ENCODE data around the gene PLEKHF1.

The PLEKHF1 gene

DNA sequence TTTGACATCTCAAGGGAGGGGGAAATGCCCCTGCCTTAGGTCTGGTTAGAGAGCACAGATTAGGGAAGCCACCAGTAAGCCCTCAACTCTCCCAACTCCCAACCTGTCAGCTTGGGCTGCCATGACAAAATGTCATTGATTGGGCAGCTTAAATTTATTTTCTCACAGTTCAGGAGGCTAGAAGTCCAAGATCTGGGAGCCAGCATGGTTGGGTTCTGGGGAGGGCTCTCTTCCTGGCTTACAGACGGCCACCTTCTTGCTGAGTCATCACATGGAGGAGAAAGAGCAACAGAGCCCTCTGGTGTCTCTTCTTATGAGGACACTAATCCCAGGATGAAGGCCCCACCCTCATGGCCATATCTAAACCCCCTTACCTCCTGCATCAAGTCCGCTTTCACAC, 25.6 kb downstream of the PLEKHF1 start:
- no peaks in the 10 kb centered on the region for H3K27me3 Mint-ChIP-seq
- no peak overlapping the region for H3K4me3 Mint-ChIP-seq
- peak overlapping the region; percentile 80 for H3K27ac Mint-ChIP-seq
- peaks cover 5% of the 10 kb centered on the region for H3K9me3 Mint-ChIP-seq
- H3K36me3 Mint-ChIP-seq (ENCODE audit: low read depth), result peaks cover 9% of the 10 kb centered on the region
- H3K4me1 Mint-ChIP-seq (ENCODE audit: low read depth), result peaks cover 47% of the 10 kb centered on the region

DNA sequence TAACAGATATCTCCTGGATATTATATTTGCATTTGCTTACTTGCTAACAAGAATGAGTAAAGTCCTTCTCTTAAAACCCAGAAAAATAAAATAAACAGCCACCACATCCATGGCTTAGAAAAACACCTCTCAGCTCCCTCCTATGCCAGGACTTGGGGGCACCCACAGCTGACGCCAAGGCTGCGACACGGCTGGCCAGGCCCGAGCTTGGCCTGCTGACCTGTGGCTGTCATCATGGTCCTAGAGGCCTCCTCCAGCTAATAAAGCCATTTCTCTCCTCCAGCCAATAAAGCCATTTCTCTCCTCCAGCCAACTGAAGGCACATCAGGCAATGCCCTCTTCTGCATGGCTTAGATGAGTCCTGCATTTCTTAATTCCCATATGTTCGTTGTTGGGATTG, 28.9 kb downstream of the PLEKHF1 start:
- Mint-ChIP-seq H3K9me3 (peaks cover 5% of the 10 kb centered on the region), H3K4me1 (ENCODE audit: low read depth) (peaks cover 21% of the 10 kb centered on the region), H3K4me3 (no peak overlapping the region), H3K27me3 (no peaks in the 10 kb centered on the region), H3K27ac (no peak overlapping the region), H3K36me3 (ENCODE audit: low read depth) (peaks cover 9% of the 10 kb centered on the region)

DNA sequence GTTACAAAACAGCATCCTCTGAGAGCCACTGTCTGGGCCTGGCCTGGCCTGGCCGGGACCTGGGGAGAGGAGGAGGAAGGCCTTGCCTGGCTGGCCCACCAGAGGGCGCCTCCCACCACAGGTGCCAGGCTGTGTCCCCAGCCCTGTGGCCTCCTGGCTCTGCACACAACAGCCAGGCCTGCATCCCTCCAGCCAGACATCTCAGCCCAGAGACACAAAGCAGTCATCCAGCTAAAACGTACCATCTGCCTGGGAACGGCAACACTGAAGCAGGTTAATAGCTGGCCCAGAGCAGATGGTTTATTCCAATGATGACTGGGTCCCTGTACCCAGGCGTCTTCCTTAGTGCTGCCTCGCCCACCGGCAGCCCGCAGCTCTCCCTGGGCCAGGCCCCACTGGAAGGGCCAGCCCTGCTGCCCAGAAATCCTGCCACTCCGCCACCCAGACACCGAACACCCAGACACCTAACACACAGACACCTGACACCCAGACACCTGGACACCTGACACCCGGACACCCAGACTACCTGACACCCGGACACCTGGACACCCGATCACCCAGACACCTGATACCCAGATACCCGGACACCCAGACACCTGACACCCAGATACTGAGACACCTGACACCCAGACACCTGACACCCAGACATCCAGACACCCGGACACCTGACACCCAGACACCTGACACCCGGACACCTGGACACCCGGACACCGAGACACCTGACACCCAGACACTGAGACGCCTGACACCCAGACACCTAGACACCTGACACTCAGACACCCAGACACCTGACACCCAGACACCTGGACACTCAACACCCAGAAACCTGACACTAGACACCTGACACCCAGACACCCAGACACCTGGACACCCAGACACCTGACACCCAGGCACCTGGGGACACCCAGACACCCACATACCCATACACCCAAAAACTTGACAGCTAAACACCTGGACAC, 29.7 kb downstream of the PLEKHF1 start:
- peaks cover 3% of the 10 kb centered on the region for H3K36me3 Mint-ChIP-seq (ENCODE audit: low read depth)
- peaks cover 16% of the 10 kb centered on the region for H3K4me1 Mint-ChIP-seq (ENCODE audit: low read depth)
- H3K27me3 Mint-ChIP-seq, result no peaks in the 10 kb centered on the region
- H3K27ac Mint-ChIP-seq, result no peak overlapping the region
- H3K9me3 Mint-ChIP-seq, result no peaks in the 10 kb centered on the region
- H3K4me3 Mint-ChIP-seq, result no peak overlapping the region

DNA sequence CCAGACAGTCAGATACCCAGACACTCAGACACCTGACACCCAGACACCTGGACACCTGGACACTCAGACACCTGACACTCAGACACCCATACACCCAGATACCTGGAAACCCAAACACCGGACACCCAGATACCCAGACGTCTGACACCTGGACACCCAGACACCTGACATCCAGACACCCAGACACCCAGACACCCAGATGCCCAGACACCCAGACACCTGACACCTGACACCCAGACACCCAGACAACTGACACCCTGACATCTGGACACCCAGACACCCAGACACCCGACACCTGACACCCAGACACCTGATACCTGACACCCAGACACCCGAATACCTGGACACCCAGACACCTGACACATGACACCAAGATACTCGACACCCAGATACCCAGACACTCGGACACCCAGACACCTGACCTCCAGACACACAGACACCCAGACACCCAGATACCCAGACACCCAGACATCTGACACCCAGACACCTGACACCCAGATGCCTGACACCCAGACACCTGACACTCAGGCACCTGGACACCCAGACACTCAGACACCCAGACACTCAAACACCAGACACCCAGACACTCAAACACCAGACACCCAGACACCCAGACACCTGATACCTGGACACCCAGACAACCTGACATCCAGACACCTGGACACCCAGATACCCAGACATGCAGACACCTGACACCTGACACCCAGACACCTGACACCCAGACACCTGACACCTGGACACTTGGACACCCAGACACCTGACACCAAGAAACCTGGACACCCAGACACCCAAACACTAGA, 30.7 kb downstream of the PLEKHF1 start:
- H3K27ac Mint-ChIP-seq, result no peak overlapping the region
- no peak overlapping the region for H3K4me3 Mint-ChIP-seq
- H3K4me1 Mint-ChIP-seq (ENCODE audit: low read depth), result peaks cover 9% of the 10 kb centered on the region
- no peaks in the 10 kb centered on the region for H3K27me3 Mint-ChIP-seq
- no peaks in the 10 kb centered on the region for H3K9me3 Mint-ChIP-seq
- peaks cover 3% of the 10 kb centered on the region for H3K36me3 Mint-ChIP-seq (ENCODE audit: low read depth)

DNA sequence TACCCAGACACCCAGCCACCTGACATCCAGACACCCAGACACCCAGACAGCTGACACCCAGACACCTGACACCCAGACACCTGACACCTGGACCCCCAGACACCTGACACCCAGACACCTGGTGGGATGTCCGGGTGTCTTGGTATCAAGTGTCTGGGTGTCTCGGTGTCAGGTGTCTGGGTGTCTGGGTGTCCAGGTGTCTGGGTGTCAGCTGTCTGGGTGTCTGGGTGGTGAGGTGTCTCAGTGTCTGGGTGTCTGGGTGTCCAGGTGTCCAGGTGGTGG, 31.2 kb downstream of the PLEKHF1 start:
- Mint-ChIP-seq H3K4me3 (no peak overlapping the region), H3K27me3 (no peaks in the 10 kb centered on the region), H3K27ac (no peak overlapping the region), H3K4me1 (ENCODE audit: low read depth) (peaks cover 7% of the 10 kb centered on the region), H3K36me3 (ENCODE audit: low read depth) (no peaks in the 10 kb centered on the region), H3K9me3 (no peaks in the 10 kb centered on the region)

DNA sequence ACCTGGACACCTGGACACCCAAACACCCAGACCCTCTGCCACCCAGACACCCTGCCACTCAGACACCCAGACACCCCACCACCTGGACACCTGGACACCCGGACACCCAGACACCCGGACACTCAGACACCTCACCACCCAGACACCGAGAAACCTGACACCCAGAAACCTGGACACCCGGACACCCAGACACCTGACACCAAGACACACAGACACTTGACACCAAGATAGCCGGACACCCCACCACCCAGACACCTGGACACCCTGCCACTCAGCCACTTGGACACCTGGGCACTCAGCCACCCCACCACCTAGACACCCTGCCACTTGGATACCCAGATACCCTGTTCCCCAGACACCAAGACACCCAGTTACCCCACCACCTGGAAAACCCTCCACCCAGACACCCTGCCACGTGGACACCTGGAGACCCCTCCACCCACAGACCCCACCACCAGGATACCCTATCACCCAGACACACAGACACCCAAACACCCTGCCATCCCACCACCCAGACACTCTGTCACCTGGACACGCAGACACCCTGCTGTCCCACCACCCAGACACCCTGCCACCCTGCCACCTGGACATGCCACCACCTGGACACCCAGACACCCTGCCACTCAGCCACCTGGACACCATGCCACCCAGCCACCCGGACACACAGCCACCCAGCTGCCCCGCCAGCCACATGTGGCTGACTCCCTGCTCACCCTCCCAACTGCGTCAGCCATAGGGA, 32.4 kb downstream of the PLEKHF1 start:
- Mint-ChIP-seq H3K36me3 (ENCODE audit: low read depth) (peaks cover 2% of the 10 kb centered on the region), H3K27ac (peak overlapping the region; percentile 21), H3K27me3 (no peaks in the 10 kb centered on the region), H3K4me3 (no peak overlapping the region), H3K4me1 (ENCODE audit: low read depth) (peaks cover 7% of the 10 kb centered on the region), H3K9me3 (no peaks in the 10 kb centered on the region)

DNA sequence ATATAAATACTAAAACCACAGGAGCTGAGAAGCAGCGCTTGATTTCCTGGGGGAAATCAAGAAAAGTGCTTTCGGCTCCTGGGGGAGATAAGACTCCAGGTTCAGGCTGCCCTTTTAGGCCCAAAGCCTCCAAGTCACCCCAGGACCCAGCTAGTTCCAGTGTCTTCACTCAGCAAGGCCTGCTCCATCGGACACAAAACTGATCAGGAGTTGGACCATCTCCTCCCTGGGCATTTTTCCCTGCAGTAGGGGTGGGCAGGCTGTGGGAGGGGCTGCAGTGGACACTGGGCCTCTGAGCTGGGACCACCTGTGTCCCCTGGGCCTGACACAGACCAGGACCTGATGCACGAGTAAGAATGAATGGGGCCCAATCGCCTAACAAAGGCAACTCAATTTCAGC, 34.6 kb downstream of the PLEKHF1 start:
- H3K4me3 Mint-ChIP-seq, result no peak overlapping the region
- no peaks in the 10 kb centered on the region for H3K27me3 Mint-ChIP-seq
- H3K4me1 Mint-ChIP-seq (ENCODE audit: low read depth), result peaks cover 13% of the 10 kb centered on the region
- H3K9me3 Mint-ChIP-seq, result no peaks in the 10 kb centered on the region
- no peak overlapping the region for H3K27ac Mint-ChIP-seq
- H3K36me3 Mint-ChIP-seq (ENCODE audit: low read depth), result peaks cover 11% of the 10 kb centered on the region

DNA sequence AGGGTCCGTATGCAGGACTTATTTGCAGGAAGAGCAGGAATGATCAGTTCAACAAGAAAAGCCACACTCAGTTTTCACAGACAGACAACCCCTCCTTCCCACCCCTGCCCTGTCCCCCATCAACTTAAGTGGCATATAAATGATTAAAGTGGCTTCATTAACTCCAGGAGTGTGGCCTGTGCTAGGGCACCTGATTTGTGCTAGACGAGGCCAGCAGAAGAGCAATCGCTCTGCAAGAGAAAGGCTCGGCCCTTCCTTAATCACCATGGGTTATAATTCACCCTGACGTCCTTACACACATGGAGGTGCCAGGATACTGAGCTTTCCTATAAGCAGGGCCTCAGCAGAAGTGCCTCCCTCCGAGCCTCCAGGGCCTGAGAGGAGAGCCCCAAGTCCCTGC, 35.2 kb downstream of the PLEKHF1 start:
- Mint-ChIP-seq H3K4me1 (ENCODE audit: low read depth) (peaks cover 19% of the 10 kb centered on the region), H3K36me3 (ENCODE audit: low read depth) (peaks cover 12% of the 10 kb centered on the region), H3K27ac (no peak overlapping the region), H3K27me3 (no peaks in the 10 kb centered on the region), H3K4me3 (no peak overlapping the region), H3K9me3 (no peaks in the 10 kb centered on the region)

DNA sequence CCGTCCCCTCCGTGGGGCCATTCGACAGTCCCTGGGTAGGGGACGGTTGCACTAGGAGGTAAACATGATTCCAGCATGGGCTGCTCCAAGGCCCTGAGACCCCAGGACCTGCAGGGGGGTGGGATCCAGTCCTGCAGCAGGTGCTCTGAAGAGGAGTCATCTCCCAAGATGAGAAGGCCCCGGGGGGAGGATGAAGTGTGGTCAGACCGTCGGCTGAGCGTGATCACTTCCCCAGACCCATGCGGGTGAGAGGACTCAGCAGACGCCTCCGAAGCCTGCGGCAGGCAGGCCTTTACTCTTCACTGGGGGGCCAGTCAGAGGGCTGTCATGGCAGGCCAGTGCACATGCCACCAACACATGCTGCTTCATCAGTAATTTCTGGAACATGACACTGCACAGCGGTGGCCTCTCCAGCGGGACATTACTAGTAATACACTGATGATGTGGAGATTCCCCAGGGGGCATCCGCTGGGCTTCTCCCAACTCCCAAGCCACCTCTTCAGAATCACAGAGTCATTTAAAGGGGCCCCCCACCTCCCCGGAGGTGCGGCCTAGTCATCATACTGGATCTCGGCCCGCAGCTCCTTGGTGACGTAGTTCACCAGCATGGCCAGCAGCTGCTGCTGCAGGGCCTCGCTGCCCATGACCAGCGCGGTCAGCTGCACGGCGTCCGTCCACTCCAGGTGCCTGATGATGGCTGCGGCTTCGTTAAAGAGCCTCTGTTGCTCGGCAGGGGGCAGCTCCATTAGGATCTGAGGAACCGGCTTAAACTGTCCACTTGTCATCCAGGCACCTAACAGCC, 37.1 kb downstream of the PLEKHF1 start:
- no peak overlapping the region for H3K27ac Mint-ChIP-seq
- peaks cover 31% of the 10 kb centered on the region for H3K36me3 Mint-ChIP-seq (ENCODE audit: low read depth)
- no peak overlapping the region for H3K4me3 Mint-ChIP-seq
- no peaks in the 10 kb centered on the region for H3K9me3 Mint-ChIP-seq
- no peaks in the 10 kb centered on the region for H3K27me3 Mint-ChIP-seq
- H3K4me1 Mint-ChIP-seq (ENCODE audit: low read depth), result peaks cover 37% of the 10 kb centered on the region

DNA sequence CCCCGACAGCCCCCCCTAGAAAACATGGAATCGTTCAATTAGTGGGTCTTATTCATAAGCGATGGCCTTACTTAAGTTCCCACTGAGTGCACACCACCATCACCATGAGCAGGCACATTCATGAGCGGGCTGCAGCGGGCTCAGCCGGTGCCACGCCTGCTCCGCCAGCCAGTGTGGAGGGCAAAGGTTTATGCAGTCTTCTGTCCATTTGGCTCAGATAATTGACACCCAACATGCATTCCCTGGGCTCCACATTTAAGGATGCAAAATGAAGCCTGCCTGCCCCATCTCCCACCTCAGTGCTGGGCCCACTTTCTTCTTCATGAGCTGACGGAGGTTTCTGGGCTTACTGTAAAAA, 37.7 kb downstream of the PLEKHF1 start:
- no peak overlapping the region for H3K27ac Mint-ChIP-seq
- peaks cover 43% of the 10 kb centered on the region for H3K4me1 Mint-ChIP-seq (ENCODE audit: low read depth)
- no peaks in the 10 kb centered on the region for H3K9me3 Mint-ChIP-seq
- H3K36me3 Mint-ChIP-seq (ENCODE audit: low read depth), result peaks cover 36% of the 10 kb centered on the region
- no peaks in the 10 kb centered on the region for H3K27me3 Mint-ChIP-seq
- no peak overlapping the region for H3K4me3 Mint-ChIP-seq

DNA sequence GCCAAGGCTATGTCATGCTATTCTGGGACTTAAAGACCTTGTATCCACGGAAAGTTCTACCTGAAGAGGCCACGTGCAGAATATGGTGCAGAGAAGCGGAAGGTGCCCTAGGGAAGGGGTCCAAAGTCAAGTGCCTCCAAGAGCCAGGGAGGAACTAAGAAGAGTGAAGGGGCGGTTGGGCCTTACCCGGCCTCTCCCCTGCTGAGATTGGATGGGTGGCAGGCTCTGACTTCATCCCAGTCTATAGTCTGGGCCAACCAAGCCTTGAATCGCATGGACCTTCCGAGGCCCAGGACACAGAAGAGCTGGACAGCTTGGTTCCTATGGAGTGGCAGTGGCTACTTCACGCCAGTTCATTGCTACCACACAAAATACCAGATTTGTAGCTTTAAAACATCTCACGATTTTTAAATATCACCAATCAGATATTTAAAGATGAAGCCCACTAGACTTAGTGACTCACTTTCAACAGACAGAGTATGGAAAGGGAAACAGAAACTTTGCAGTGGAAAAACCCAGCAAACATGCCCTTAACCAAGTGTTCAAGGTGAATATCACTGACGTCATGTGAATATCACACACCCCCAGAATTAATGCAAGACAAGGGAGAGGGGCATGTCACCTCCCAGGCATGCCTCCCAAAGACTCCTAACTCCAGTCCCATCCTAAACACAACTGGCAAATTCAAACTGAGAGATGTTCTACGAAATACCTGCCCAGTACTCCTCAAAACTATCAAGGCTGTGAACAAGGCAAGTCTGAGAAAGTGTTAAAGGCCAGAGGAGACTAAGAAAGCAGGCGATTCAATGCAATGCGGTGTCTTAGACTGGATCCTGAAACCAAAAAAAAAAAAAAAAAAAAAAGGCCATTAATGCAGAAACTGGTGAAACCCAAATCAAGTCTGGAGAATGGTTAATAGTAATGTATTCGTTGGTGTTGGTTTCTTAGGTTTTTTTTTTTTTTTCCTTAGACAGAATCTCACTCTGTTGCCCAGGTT, 39.6 kb downstream of the PLEKHF1 start:
- Mint-ChIP-seq H3K4me1 (ENCODE audit: low read depth) (peaks cover 61% of the 10 kb centered on the region), H3K9me3 (no peaks in the 10 kb centered on the region), H3K27me3 (no peaks in the 10 kb centered on the region), H3K4me3 (peak overlapping the region; percentile 42), H3K36me3 (ENCODE audit: low read depth) (peaks cover 45% of the 10 kb centered on the region), H3K27ac (peak overlapping the region; percentile 94)

DNA sequence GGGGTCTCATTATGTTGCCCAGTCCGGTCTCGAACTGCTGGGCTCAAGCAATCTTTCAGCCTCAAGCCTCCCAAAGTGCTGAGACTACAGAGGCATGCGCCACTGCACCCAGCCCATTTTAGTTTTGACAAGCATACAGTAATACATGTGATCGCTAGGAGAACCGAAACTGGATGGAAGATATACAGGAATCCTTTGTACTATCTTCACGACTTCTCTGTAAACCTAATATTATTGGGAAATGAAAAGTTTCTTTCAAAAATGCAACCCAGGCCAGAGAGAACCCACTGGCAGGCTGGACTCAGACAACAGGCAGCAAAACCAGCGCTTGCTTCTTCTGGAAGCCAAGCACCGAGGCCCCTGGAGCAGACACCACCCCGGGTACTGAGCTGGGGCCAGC, 40.4 kb downstream of the PLEKHF1 start:
- peak overlapping the region; percentile 94 for H3K27ac Mint-ChIP-seq
- no peaks in the 10 kb centered on the region for H3K27me3 Mint-ChIP-seq
- H3K36me3 Mint-ChIP-seq (ENCODE audit: low read depth), result peaks cover 45% of the 10 kb centered on the region

DNA sequence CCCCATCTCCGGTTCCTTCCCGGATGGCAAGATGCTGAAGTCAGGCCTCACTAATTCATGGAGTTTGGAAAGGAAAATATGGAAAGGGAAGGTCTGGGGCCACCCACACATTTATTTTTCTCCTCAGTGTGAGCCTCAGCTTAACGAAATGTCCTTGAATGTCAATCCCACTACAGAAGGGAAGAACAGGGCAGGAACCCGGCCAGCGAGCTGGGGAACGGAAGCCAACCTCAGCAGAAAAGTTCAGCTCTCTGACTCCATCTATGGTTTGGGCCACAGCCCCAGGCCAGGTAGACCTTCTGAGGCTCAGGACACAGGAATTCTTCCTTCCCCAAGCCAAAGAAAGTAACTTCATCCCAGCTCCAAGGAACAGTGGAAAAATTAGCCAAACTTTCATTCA, 41.4 kb downstream of the PLEKHF1 start:
- Mint-ChIP-seq H3K4me3 (no peak overlapping the region), H3K4me1 (ENCODE audit: low read depth) (peaks cover 79% of the 10 kb centered on the region), H3K27me3 (no peaks in the 10 kb centered on the region), H3K27ac (peak overlapping the region; percentile 94), H3K36me3 (ENCODE audit: low read depth) (peaks cover 45% of the 10 kb centered on the region), H3K9me3 (no peaks in the 10 kb centered on the region)

More for the DNA sequence above, 40.4 kb downstream of the PLEKHF1 start:
- Mint-ChIP-seq H3K4me3 (peak overlapping the region; percentile 30), H3K4me1 (ENCODE audit: low read depth) (peaks cover 70% of the 10 kb centered on the region), H3K9me3 (no peaks in the 10 kb centered on the region)
